ENCODE data around the gene ADGRD1.
A peak's percentile ranks its signal among the peaks of the same experiment; 100 is the strongest.

Gene ADGRD1

GRCh38 chr12:131093971-131094830, 140.5 kb downstream of the ADGRD1 start:
- no peak for DNase-seq

GRCh38 chr12:131094831-131095805, 141.4 kb downstream of the ADGRD1 start:
- no peak for DNase-seq

GRCh38 chr12:131095826-131096680, 142.3 kb downstream of the ADGRD1 start:
- no peak for DNase-seq

GRCh38 chr12:131096681-131097181, 143.0 kb downstream of the ADGRD1 start:
- no peak for DNase-seq

- DNase-seq: no peak
Measured at GRCh38 chr12:131097202-131098177, 143.8 kb downstream of the ADGRD1 start.

- DNase-seq: no peak
Measured at GRCh38 chr12:131098178-131098981, 144.7 kb downstream of the ADGRD1 start.

- DNase-seq: no peak
Measured at GRCh38 chr12:131100031-131100674, 146.4 kb downstream of the ADGRD1 start.

GRCh38 chr12:131101006-131101405, 147.3 kb downstream of the ADGRD1 start:
- no peak for DNase-seq

GRCh38 chr12:131101703-131102492, 148.2 kb downstream of the ADGRD1 start:
- DNase-seq: no peak

- no peak for DNase-seq
Measured at GRCh38 chr12:131102493-131102931, 148.8 kb downstream of the ADGRD1 start.

GRCh38 chr12:131102991-131103668, 149.4 kb downstream of the ADGRD1 start:
- no peak for DNase-seq

- DNase-seq: no peak
Measured at GRCh38 chr12:131103669-131104462, 150.2 kb downstream of the ADGRD1 start.

GRCh38 chr12:131104463-131105350, 151.0 kb downstream of the ADGRD1 start:
- peak; percentile 69 for DNase-seq

GRCh38 chr12:131105351-131105735, 151.6 kb downstream of the ADGRD1 start:
- DNase-seq: no peak

GRCh38 chr12:131105736-131106348, 152.1 kb downstream of the ADGRD1 start:
- DNase-seq: no peak
